ENCODE measurements around the gene TRMT10A.

Gene TRMT10A

GRCh38 chr4:99507349-99507748 is 56.5 kb downstream of the TRMT10A start:
- no peak for DNase-seq (ENCODE audit: low spot score)
- TF ChIP-seq, protein P1, sequence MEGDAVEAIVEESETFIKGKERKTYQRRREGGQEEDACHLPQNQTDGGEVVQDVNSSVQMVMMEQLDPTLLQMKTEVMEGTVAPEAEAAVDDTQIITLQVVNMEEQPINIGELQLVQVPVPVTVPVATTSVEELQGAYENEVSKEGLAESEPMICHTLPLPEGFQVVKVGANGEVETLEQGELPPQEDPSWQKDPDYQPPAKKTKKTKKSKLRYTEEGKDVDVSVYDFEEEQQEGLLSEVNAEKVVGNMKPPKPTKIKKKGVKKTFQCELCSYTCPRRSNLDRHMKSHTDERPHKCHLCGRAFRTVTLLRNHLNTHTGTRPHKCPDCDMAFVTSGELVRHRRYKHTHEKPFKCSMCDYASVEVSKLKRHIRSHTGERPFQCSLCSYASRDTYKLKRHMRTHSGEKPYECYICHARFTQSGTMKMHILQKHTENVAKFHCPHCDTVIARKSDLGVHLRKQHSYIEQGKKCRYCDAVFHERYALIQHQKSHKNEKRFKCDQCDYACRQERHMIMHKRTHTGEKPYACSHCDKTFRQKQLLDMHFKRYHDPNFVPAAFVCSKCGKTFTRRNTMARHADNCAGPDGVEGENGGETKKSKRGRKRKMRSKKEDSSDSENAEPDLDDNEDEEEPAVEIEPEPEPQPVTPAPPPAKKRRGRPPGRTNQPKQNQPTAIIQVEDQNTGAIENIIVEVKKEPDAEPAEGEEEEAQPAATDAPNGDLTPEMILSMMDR (IDR thresholded peaks at IDR 0.05; ENCODE audit: borderline replicate concordance, control extremely low read depth, extremely low read depth, insufficient read depth, missing control alignments), result no peak
- in situ Hi-C loops (cut with MboI; ENCODE audit: low sequenced_read_pairs, unreplicated experiment), result no loop called here

- DNase-seq (ENCODE audit: low spot score), result no peak
- in situ Hi-C loops (cut with MboI; ENCODE audit: low sequenced_read_pairs, unreplicated experiment), result no loop called here
- TF ChIP-seq, protein P1 (IDR thresholded peaks at IDR 0.05; ENCODE audit: borderline replicate concordance, control extremely low read depth, extremely low read depth, insufficient read depth, missing control alignments), result no peak
Observed at GRCh38 chr4:99506781-99507180, 57.1 kb downstream of the TRMT10A start.

DNA sequence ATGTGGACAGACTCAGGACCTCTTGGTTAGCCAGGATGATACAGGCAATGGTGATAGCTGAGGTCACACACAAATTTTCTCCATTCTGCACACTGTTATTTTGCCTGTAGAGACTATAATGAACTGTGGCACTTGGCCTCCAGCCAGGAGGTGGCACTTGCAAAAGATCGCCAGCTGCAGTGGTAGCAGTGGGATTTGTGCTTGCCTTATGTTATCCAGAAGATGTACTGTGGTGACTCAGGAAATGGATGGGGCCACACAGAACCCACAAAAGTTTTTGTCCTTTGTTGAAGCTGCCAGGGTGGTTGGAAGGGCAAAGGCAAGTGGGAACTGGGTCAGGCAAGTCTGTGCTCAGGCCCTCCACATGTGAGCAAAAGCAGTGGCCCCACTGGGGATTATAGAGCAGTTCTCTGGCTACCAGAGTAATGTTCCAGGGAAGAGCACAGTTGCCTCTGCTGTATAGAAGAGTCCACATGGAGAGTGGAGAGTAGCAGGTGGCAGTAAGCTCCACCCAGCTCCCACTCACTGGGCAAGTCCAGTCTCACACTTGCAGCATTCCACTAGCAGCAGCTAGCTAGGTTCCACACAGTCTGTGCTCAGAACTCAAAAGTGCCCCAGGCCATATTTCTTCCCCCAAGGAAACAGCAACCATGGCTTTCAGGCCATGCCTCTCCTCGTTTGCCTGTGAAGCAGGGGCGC is 58.9 kb downstream of the TRMT10A start:
- TF ChIP-seq, protein P1 (IDR thresholded peaks at IDR 0.05; ENCODE audit: borderline replicate concordance, control extremely low read depth, extremely low read depth, insufficient read depth, missing control alignments), result no peak
- in situ Hi-C loops (cut with MboI; ENCODE audit: low sequenced_read_pairs, unreplicated experiment), result no loop called here
- no peak for DNase-seq (ENCODE audit: low spot score)

All from GM13976 (cell line).